Left lung (tissue), 10 donors: ENCODE results near the gene LRP5. TPM values are rescaled to one million over a fixed set of nuclear protein-coding genes. Genes with fewer than 3 reads are reported as not detected.

Source experiments
- ATAC-seq: fragments of 200-7000 bp; cut with Tn5 transposase; one replicate; pipeline ENCODE4 v1.9.1; 2020; ENCODE audit warnings: moderate library complexity
- DNase-seq, 4 donors: peaks; one replicate each; pipeline ENCODE4 v3.0.0-alpha.2; 2013 to 2020
- H3K27ac ChIP-seq, 2 donors: fragments of 200-600 bp; sonication (generic) in 1 of 2; one replicate each; pipeline versions ENCODE4 v1.5.0 to v1.8.0; 2020 to 2021
- H3K27me3 ChIP-seq, 2 donors: fragments of 200-600 bp; sonication (generic) in 1 of 2; one replicate each; pipeline versions ENCODE4 v1.5.0 to v1.8.0; 2020 to 2021
- H3K36me3 ChIP-seq, 2 donors: fragments of 200-600 bp; sonication (generic) in 1 of 2; one replicate each; pipeline versions ENCODE4 v1.5.0 to v1.8.0; 2020 to 2021
- H3K4me1 ChIP-seq, 2 donors: fragments of 200-600 bp; one replicate each; pipeline ENCODE4 v1.8.0; 2021
- H3K4me3 ChIP-seq, 2 donors: fragments of 200-600 bp; sonication (generic) in 1 of 2; one replicate each; pipeline versions ENCODE4 v1.5.0 to v1.8.0; 2020 to 2021; ENCODE audit warnings: mild to moderate bottlenecking in 1 of 2
- H3K9me3 ChIP-seq, 2 donors: fragments of 200-600 bp; sonication (generic) in 1 of 2; one replicate each; pipeline versions ENCODE4 v1.5.0 to v1.8.0; 2020 to 2021
- CTCF ChIP-seq, 2 donors: fragments of 200-600 bp; sonication (generic) in 1 of 2; IDR thresholded peaks; one replicate each; pipeline versions ENCODE4 v1.5.0 to v1.8.0; 2021; ENCODE audit warnings: antibody characterized with exemption in 2 of 2
- intact Hi-C, 2 donors: fragments of 100-400 bp; cut with DNase I; formaldehyde crosslinking; loops; one replicate each; pipeline versions ENCODE4 v1.11.2 to v1.14.2; 2022
- polyA plus RNA-seq, 6 donors: library from polyadenylated mRNA; unstranded; fragments of 120-200 nt; gene quantifications; one replicate each; pipeline ENCODE4 v1.2.1, GENCODE V29; 2013; ENCODE audit not compliant: insufficient read length in 6 of 6
- total RNA-seq, 2 donors: library from RNA; stranded (reverse); fragmentation: NEBNext Ultra II Directional; extraction: Animal tissue kit (Norgen Biotek cat#: 25700); gene quantifications; one replicate each; pipeline ENCODE4 v1.2.1, GENCODE V29; 2021
- donor health status: DM: no; HTN: yes; CAD: no.
- donor health status: DM: no; HTN: no; CAD: no.

LRP5 gene
- total and polyA plus RNA-seq, 8 donors, result 48.9 to 71.9 (median 57.4) TPM

- Histone ChIP-seq H3K4me3 (no peak overlapping the region), H3K9me3 (no peaks in the 10 kb centered on the region), H3K27me3 (no peaks in the 10 kb centered on the region), H3K4me1 (no peaks in the 10 kb centered on the region), H3K36me3 (peaks cover 0 to 31% of the 10 kb centered on the region in 2 donors), H3K27ac (no peak overlapping the region)
- ATAC-seq, result no peak
- intact Hi-C loops, result no loop called here
- no peak for TF ChIP-seq CTCF (IDR thresholded peaks at IDR 0.05)
- DNase-seq, result no peak
These were observed 106.3 kb downstream of the LRP5 start for GRCh38 chr11:68418648-68419047.

GRCh38 chr11:68420171-68420570 is 107.8 kb downstream of the LRP5 start:
- DNase-seq (no peak), ATAC-seq (no peak)
- no peak for TF ChIP-seq CTCF (IDR thresholded peaks at IDR 0.05)
- no peaks in the 10 kb centered on the region for H3K9me3 ChIP-seq
- H3K36me3 ChIP-seq, result peaks cover 0 to 38% of the 10 kb centered on the region in 2 donors
- no peak overlapping the region for H3K27ac ChIP-seq
- H3K27me3 ChIP-seq, result no peaks in the 10 kb centered on the region
- intact Hi-C loops, result no loop called here
- no peak overlapping the region for H3K4me3 ChIP-seq
- no peaks in the 10 kb centered on the region for H3K4me1 ChIP-seq

GRCh38 chr11:68423481-68423880 is 111.1 kb downstream of the LRP5 start:
- ATAC-seq, result no peak
- Histone ChIP-seq H3K27ac (no peak overlapping the region), H3K9me3 (no peaks in the 10 kb centered on the region), H3K4me3 (no peak overlapping the region), H3K27me3 (no peaks in the 10 kb centered on the region), H3K4me1 (no peaks in the 10 kb centered on the region), H3K36me3 (peaks cover 0 to 45% of the 10 kb centered on the region in 2 donors)
- TF ChIP-seq CTCF (IDR thresholded peaks at IDR 0.05), result no peak
- intact Hi-C loops, result no loop called here
- DNase-seq, result peak in 1 of 4 donors; percentile 77

GRCh38 chr11:68424101-68424632 is 111.8 kb downstream of the LRP5 start:
- ATAC-seq (no peak), DNase-seq (peak in 1 of 4 donors; percentile 50)
- no peak for TF ChIP-seq CTCF (IDR thresholded peaks at IDR 0.05)
- peaks cover 0 to 49% of the 10 kb centered on the region in 2 donors for H3K36me3 ChIP-seq
- no peaks in the 10 kb centered on the region for H3K27me3 ChIP-seq
- intact Hi-C loops, result no loop called here
- peaks cover 0 to 4% of the 10 kb centered on the region in 2 donors for H3K9me3 ChIP-seq
- no peak overlapping the region for H3K27ac ChIP-seq
- H3K4me3 ChIP-seq, result no peak overlapping the region
- H3K4me1 ChIP-seq, result no peaks in the 10 kb centered on the region

GRCh38 chr11:68424981-68425865 is 112.8 kb downstream of the LRP5 start:
- intact Hi-C loops, result no loop called here
- Histone ChIP-seq H3K4me1 (no peaks in the 10 kb centered on the region), H3K4me3 (no peak overlapping the region), H3K27ac (no peak overlapping the region), H3K9me3 (peaks cover 0 to 12% of the 10 kb centered on the region in 2 donors), H3K27me3 (no peaks in the 10 kb centered on the region), H3K36me3 (peaks cover 0 to 60% of the 10 kb centered on the region in 2 donors)
- ATAC-seq, result no peak
- no peak for TF ChIP-seq CTCF (IDR thresholded peaks at IDR 0.05)
- DNase-seq, result peak in 1 of 4 donors; percentile 71
